H4 (cell line): ENCODE measurements around the gene PDPR. TPM values are rescaled to one million over a fixed set of nuclear protein-coding genes. Genes with fewer than 3 reads are reported as not detected.

Experiments used
- total RNA-seq: library from RNA; depleted of rRNA; stranded (reverse); fragments of >200 nt; shearing (Covaris generic); gene quantifications from 2 replicates; pipeline ENCODE4 v1.2.3, GENCODE V29; 2014; rRNA removed

PDPR gene
- total RNA-seq, 1 experiment from 2014 or later: 12.4 TPM

Other genes starting within 250 kb of the PDPR start
- 0.02 TPM in 1 of 2 replicates, not detected in the other for gene CLEC18A, start 163.0 kb upstream of the PDPR start, total RNA-seq
- not detected in 2 replicates for gene CLEC18C, start 59.5 kb downstream of the PDPR start, total RNA-seq
- gene EXOSC6, start 137.6 kb downstream of the PDPR start, total RNA-seq: 15.2 and 15.7 TPM in 2 replicates
- 70.9 and 77.1 TPM in 2 replicates for gene AARS1, start 175.2 kb downstream of the PDPR start, total RNA-seq
- 17.1 and 17.8 TPM in 2 replicates for gene DDX19B, start 184.9 kb downstream of the PDPR start, total RNA-seq
- 31.3 and 31.4 TPM in 2 replicates for gene DDX19A, start 232.6 kb downstream of the PDPR start, total RNA-seq